Measurements from ENCODE around the gene MFAP1.
"Not testable (repeated sequence)": the region's sequence is repeated elsewhere in the genome, so short reads cannot be mapped to it uniquely, and the experiment has no call there.

Gene MFAP1

DNA sequence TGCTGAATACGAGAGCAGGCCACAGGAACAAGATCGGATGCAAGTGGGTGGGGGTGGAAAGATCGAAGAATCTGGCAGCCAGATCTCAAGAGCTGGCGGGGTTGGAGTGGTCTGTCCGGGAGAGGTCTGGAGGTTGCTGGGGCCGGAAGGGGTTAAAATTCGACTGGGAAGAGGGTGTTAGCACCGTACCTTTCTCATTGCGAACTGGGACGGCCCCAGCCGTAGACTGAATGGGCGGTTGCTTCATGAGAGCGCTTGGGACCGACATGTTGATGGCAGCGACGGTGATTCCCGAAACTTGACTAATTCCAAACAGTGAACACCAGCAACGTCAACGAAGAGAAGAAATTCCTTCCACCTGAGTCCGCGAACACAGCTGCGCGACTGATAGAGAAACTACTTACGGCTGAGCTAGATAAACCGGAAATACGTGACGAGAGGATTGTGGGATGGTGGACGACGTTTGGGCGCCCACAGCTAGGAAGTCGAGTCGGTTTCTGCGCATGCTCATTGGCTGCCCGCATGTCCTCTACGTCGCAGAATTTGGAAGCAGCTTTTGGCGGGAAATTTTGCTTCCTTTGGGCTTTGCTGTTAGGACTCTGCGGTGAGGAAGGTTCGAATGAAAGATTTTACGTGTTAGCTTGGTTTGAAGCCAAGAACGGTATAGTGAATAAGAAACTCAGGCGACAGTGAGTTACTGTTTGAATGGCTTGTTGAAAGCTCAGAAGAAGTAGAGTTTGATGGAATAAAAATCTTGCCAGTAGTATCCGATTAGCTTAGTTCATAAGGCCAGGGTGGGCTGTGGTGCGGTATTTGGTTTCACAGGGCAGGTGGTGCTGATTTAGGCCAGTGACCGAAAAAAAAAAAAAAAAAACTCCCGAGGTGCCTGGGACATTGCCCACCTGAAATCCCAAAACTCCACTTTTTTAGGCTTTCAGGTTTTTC is at the start of gene MFAP1:
MFAP1 (minus strand) TSS at position 389 of the 945 bp plus-strand sequence; CDS start at position 268, 121 bp downstream.
- DNase-seq, result peak; percentile 95

- no peak for DNase-seq
These were observed 49.2 kb upstream of the MFAP1 start for GRCh38 chr15:43873651-43874050.

- no peak for DNase-seq
These were observed 48.0 kb upstream of the MFAP1 start for GRCh38 chr15:43872416-43873020.

DNA sequence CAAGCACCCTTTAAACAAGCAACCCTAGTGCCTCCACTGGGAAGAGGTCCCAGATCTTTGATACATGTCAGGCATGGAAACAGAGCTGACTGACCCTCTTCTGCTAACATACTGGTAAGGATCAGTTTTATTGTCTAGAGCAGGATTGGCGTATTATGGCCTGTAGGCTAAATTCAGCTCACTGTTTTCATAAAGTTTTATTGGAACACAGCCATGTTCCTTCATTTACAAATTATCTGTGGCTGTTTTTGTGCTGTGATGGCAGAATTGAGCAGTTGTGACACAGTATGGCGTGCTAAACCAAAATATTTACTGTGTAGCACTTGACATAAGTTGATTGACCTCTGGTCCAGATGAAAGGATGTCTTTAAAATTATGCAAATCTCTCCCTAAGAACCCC is 47.3 kb upstream of the MFAP1 start:
- DNase-seq, result no peak

GRCh38 chr15:43868406-43868805 is 43.9 kb upstream of the MFAP1 start:
- DNase-seq, result no peak

- no peak for DNase-seq
These were observed 42.6 kb upstream of the MFAP1 start for GRCh38 chr15:43867096-43867495.

- DNase-seq, result not testable (repeated sequence)
These were observed 42.1 kb upstream of the MFAP1 start for GRCh38 chr15:43866636-43867035.

GRCh38 chr15:43859546-43859945 is 35.1 kb upstream of the MFAP1 start:
- DNase-seq, result no peak

DNA sequence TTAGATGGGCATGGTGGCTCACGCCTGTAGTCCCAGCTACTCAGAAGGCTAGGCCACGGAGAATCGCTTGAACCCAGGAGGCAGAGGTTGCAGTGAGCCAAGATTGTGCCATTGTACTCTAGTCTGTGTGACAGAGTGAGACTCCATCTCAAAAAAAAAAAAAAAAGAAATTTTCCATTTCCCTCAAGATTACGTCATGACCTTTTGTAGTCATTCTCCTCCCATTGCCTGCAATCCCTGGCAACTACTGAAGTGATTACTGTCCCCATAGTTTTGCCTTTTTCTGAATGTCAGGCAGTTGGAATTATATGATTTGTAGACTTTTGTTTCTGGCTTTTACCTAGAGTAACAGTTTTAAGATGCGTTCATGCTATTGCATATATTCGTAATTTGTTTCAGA is 30.3 kb upstream of the MFAP1 start:
- no peak for DNase-seq

DNA sequence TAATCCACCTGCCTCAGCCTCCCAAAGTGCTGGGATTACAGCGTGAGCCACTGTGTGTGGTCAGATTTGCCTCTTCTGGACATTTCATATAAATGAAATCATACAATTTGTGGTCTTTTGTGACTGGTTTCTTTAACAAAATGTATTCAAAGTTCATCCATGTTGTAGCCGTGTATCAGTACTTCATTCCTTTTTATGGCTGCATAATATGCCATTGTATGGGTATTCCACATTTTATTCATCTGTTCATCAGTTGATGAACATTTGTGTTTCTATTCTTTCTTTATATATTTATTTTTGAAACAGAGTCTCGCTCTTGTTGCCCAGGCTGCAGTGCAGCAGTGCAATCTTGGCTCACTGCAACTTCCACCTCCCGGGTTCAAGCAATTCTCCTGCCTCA is 28.1 kb upstream of the MFAP1 start:
- DNase-seq, result no peak

- no peak for DNase-seq
These were observed 26.8 kb upstream of the MFAP1 start for GRCh38 chr15:43851251-43851650.

GRCh38 chr15:43845421-43845820 is 20.9 kb upstream of the MFAP1 start:
- DNase-seq, result no peak

- DNase-seq, result not testable (repeated sequence)
These were observed 8.0 kb upstream of the MFAP1 start for GRCh38 chr15:43832485-43832884.

- DNase-seq, result not testable (repeated sequence)
These were observed 7.1 kb upstream of the MFAP1 start for GRCh38 chr15:43831519-43832052.

GRCh38 chr15:43830691-43831275 is 6.3 kb upstream of the MFAP1 start:
- not testable (repeated sequence) for DNase-seq

DNA sequence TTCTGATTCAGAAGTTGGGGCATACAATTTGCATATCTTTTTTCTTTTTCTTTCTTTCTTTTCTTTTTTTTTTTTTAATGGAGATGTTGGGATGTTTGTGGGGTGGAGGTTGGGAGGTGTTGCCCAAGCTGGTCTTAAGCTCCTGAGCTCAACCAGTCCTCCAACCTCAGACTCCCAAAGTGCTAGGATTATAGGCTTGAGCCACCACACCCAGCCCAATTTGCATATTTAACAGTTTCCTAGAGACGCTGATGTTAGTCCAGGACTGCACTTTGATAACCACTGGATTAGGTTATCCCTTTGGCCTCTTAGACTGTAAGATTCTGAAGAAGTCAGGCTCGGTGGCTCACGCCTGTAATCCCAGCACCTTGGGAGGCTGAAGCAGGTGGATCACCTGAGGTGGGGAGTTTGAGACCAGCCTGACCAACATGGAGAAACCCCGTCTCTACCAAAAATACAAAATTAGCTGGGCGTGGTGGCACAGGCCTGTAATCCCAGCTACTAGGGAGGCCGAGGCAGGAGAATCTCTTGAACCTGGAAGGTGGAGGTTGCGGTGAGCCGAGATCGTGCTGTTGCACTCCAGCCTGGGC is 5.6 kb upstream of the MFAP1 start:
- not testable (repeated sequence) for DNase-seq

GRCh38 chr15:43828061-43828657 is 3.7 kb upstream of the MFAP1 start:
- no peak for DNase-seq

DNA sequence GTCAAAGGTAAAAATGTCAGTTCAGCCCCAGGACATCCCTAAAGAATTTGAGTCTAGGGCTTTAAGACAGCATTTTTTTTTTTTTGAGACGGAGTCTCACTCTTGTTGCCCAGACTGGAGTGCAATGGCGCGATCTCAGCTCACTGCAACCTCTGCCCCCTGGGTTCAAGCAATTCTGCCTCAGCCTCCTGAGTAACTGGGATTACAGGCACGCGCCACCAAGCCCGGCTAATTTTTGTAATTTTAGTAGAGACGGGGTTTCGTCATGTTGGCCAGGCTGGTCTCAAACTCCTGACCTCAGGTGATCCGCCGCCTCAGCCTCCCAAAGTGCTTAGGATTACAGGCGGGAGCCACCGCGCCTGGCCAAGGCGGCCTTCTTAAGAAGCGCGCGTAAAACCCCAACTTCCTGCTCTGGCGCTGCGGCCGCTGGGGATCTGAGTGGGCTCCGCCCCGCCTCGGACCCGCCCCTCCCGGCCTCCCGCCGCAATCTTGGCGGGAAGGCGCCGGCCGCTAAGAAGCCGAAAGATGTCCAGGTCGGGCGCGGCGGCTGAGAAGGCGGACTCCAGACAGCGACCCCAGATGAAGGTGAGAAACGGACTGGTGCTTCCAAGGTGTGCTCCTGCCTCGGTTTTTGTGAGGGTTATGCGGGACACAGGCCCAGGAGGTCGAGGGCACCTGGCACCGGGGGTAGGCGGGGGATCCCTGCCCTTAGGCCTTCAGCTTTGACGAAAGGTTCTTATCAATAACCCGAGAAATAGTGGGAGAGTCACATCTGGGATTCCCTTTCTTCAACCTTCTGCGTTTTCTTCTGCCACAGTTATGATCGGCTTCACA is 2.2 kb upstream of the MFAP1 start, which contains the start of gene WDR76:
WDR76 (plus strand) TSS at position 495 of the 834 bp plus-strand sequence; CDS start at position 526, 31 bp downstream.
- DNase-seq, result peak; percentile 88

DNA sequence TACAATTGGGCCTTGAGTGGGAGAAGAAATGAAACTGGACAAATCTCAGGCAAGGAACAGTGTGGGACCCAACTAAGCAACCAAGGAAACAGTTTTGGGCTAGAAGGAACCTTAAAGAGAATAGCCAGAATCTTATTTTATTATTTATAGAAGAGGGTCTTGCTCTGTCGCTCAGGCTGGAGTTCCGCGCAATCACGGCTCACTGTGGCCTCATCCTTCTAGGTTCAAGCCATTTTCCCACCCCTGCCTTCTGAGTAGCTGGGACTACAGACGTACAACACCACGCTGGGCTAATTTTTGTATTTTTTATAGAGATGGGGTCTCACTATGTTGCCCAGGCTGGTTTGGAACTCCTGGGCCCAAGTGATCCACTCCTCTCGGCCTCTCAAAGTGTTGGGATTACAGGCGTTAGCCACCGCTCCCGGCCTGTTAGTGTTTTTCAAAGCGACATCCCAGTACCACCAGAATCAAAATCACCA is 1.6 kb upstream of the MFAP1 start:
- no peak for DNase-seq

DNA sequence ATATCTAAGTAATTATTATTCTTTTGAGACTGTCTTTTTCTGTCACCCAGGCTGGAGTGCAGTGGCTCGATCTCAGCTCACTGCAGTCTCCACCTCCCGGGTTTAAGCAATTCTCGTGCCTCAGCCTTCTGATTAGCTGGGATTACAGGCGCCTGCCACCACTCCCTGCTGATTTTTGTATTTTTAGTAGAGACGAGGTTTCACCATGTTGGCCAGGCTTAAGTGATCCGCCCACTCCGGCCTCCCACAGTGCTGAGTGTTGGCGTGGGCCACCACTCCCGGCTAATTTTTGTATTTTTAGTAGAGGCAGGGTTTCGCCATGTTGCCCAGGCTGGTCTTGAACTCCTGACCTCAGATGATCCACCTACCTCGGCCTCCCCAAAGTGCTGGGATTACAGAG is 815 bp upstream of the MFAP1 start:
- not testable (repeated sequence) for DNase-seq

GRCh38 chr15:43821505-43821904 is 3.0 kb downstream of the MFAP1 start:
- DNase-seq, result no peak
